Measurements from ENCODE around the gene PIK3R4. TPM values are rescaled to one million over a fixed set of nuclear protein-coding genes. Genes with fewer than 3 reads are reported as not detected.

The PIK3R4 gene
- total RNA-seq, 4 donors from 2014 or later, result 20.6 to 54.6 (median 35.8) TPM

GRCh38 chr3:130687327-130687726, 59.3 kb downstream of the PIK3R4 start:
- DNase-seq, result no peak
- H3K4me3 ChIP-seq, result no peak overlapping the region
- no peaks in the 10 kb centered on the region for H3K4me1 ChIP-seq
- H3K27ac ChIP-seq, result no peak overlapping the region
- no peaks in the 10 kb centered on the region for H3K27me3 ChIP-seq
- no peaks in the 10 kb centered on the region for H3K9me3 ChIP-seq
- H3K36me3 ChIP-seq, result peaks cover 0 to 37% (median 0%) of the 10 kb centered on the region in 3 donors
- TF ChIP-seq POLR2A (IDR thresholded peaks at IDR 0.05) (no peak), CTCF (IDR thresholded peaks at IDR 0.05) (no peak)

- Histone ChIP-seq H3K4me1 (no peaks in the 10 kb centered on the region), H3K27ac (no peak overlapping the region), H3K36me3 (peaks cover 0 to 42% (median 0%) of the 10 kb centered on the region in 3 donors), H3K27me3 (no peaks in the 10 kb centered on the region), H3K4me3 (no peak overlapping the region), H3K9me3 (no peaks in the 10 kb centered on the region)
- TF ChIP-seq POLR2A (IDR thresholded peaks at IDR 0.05), result no peak
- no peak for TF ChIP-seq CTCF (IDR thresholded peaks at IDR 0.05)
- no peak for DNase-seq
Measured at GRCh38 chr3:130686833-130687232, 59.8 kb downstream of the PIK3R4 start.

- TF ChIP-seq POLR2A (IDR thresholded peaks at IDR 0.05), result no peak
- no peak for TF ChIP-seq CTCF (IDR thresholded peaks at IDR 0.05)
- Histone ChIP-seq H3K27ac (no peak overlapping the region), H3K36me3 (peaks cover 0 to 58% (median 0%) of the 10 kb centered on the region in 3 donors), H3K27me3 (no peaks in the 10 kb centered on the region), H3K9me3 (no peaks in the 10 kb centered on the region), H3K4me1 (no peaks in the 10 kb centered on the region), H3K4me3 (no peak overlapping the region)
- DNase-seq, result no peak
Measured at GRCh38 chr3:130682131-130682530, 64.5 kb downstream of the PIK3R4 start.

- no peaks in the 10 kb centered on the region for H3K27me3 ChIP-seq
- no peak overlapping the region for H3K4me3 ChIP-seq
- DNase-seq, result no peak
- H3K27ac ChIP-seq, result no peak overlapping the region
- no peaks in the 10 kb centered on the region for H3K4me1 ChIP-seq
- no peak for TF ChIP-seq CTCF (IDR thresholded peaks at IDR 0.05)
- H3K9me3 ChIP-seq, result no peaks in the 10 kb centered on the region
- H3K36me3 ChIP-seq, result peaks cover 0 to 58% (median 0%) of the 10 kb centered on the region in 3 donors
Measured at GRCh38 chr3:130679218-130679617, 67.4 kb downstream of the PIK3R4 start.

GRCh38 chr3:130677343-130677742, 69.3 kb downstream of the PIK3R4 start:
- no peak for TF ChIP-seq POLR2A (IDR thresholded peaks at IDR 0.05)
- TF ChIP-seq CTCF (IDR thresholded peaks at IDR 0.05), result no peak
- no peak for DNase-seq

More at GRCh38 chr3:130677343-130677742, 69.3 kb downstream of the PIK3R4 start:
- H3K4me1 ChIP-seq, result no peaks in the 10 kb centered on the region
- H3K27me3 ChIP-seq, result no peaks in the 10 kb centered on the region
- no peaks in the 10 kb centered on the region for H3K9me3 ChIP-seq
- H3K27ac ChIP-seq, result no peak overlapping the region
- H3K4me3 ChIP-seq, result no peak overlapping the region
- H3K36me3 ChIP-seq, result peaks cover 0 to 44% (median 0%) of the 10 kb centered on the region in 3 donors

All from Peyer's patch (tissue), 4 donors.